NCI-H2196 treated with DMSO at 0.1 percent for 48 hours (cell line): ENCODE results near the gene ZNF429.
"Not testable (repeated sequence)": the region's sequence is repeated elsewhere in the genome, so short reads cannot be mapped to it uniquely, and the experiment has no call there.

Experiments used
- DNase-seq: peaks from one replicate; lab custom pipeline; 2025; ENCODE audit not compliant: unreplicated experiment; lab: John Stamatoyannopoulos, UW

Gene ZNF429

DNA sequence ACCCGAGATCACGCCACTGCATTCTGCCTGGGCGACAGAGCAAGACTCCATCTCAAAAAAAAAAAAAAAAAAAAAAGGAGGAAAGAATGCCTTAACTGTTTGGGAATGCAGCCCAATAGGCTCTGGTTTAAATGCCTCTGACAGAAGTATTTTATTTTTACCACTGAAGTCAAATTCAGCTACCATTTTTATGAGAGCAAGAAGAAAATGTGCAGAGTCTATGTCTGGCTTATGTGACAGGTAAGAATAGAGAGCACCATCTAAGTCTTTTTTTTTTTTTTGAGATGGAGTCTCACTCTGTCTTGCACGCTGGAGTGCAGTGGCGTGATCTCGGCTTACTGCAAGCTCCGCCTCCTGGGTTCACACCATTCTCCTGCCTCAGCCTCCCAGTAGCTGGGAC, 7.2 kb downstream of the ZNF429 start:
- DNase-seq, result not testable (repeated sequence)

DNA sequence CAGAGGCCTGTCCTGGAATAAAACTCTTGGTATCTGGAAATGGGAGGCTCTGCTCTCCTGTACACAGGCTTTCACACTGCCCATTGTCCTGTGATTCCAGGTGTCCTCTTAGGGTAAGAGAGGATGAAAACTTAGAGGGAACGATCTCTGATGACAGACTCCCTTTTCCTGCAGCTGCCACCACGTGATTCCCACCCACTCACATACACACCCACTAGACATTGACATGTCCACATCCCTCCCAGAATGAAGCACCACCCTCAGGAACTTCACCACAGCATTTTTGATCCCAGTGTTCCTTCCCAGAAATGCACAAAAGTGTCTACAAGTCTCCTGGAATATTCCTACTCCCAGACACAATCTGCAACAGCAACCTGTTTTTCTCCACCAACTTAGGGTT, 8.2 kb downstream of the ZNF429 start:
- DNase-seq, result no peak

DNA sequence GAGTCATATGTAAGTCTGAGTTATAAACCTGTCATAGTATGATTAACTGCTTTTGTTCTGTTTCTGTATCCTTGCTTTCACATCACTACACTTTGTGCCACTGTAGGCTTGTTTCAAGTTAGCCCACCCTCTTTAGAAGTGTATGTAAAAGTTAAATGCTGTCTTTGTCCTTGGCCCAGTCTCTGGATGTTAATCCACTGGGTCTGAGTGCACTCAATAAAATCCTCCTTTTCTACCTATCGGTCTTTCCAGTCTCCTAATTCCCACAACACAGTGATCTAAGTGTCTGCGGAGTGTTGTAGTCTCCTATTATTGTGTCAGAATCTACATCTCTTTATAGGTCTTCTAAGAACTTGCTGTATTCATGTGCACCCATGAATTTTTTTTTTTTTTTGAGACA, 14.1 kb downstream of the ZNF429 start:
- DNase-seq, result no peak

DNA sequence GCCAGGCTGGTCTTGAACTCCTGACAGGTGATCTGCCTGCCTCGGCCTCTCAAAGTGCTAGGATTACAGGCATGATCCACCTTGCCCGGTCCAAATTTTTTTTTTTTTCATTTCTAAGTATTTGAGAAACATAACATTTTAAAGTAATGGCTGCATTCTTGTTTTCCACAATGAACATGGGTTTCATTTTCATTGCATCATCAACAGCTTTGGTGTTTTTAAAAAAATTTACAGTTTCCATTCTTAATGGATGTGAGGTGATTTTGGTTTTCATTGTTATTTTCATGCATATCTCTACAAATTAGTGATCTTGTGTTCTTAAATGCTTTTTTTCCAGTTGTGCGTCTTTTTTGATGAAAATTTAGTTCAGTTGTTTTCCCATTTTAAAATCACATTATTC, 27.5 kb downstream of the ZNF429 start:
- no peak for DNase-seq

DNA sequence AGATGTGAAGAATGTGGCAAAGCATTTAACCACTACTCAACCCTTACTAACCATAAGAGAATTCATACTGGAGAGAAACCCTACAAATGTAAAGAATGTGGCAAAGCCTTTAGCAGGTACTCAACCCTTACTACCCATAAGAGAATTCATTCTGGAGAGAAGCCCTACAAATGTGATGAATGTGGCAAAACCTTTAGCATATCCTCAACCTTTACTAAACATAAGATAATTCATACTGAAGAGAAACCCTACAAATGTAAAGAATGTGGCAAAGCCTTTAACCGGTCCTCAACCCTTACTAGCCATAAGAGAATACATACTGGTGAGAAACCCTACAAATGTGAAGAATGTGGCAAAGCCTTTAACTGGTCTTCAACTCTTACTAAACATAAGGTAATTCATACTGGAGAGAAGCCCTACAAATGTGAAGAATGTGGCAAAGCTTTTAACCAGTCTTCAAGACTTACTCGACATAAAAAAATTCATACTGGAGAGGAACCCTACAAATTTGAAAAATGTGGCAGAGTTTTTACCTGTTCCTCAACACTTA, 31.4 kb downstream of the ZNF429 start:
- DNase-seq, result not testable (repeated sequence)

DNA sequence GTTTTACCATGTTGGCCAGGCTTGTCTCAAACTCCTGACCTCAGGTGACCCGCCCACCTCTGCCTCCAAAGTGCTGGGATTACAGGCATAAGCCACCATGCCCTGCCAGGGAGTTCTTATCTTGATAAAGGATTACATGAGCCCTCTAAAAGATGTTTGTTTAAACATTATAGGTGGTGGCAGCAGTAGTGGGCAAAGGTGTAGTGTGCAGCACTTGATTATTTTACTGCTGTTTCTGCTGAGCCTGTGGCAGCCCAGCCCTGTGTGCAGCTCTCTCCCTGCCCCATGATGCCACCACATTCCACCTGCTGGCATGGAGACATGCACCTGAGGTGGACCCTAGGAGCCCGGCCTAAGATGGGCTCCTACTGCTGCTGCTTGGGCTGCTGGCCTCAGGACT, 54.0 kb downstream of the ZNF429 start:
- no peak for DNase-seq

DNA sequence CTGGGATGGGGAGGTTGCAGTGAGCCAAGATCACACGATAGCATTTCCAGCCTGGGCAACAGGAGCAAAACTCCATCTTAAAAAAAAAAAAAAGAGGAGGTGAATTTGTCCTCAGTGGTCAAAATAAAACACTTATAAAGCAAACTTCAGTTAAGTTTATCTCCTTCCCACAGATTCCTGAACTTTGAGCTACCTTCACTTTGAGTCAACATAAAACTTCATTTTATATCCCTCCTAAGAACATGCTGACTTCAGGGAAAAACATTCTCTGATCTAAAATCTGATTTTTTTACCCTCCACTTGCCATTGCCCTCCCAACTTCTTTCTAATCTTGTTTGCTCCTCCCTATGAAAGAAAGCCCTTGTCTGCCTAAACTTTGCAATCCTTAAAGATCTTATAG, 59.0 kb downstream of the ZNF429 start:
- DNase-seq, result no peak

DNA sequence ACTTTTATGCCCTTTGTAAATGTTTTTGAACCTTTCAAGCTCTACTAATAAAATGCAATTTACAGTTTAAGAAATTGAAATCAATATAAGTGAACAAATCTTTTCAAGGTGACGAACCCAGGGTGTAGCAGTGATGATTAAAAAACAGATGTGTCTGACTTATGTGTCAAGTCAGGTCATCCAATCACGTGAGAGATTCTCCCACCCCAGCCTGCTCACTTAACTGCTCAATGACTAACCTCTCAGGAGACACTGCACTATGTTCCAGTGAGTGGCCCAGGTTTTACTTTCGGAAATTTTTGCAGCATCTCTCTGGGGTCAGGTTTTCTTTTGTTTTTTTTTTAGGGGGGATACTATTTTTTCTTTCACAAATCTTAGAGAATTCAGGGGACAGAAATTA, 60.7 kb downstream of the ZNF429 start:
- DNase-seq, result no peak

DNA sequence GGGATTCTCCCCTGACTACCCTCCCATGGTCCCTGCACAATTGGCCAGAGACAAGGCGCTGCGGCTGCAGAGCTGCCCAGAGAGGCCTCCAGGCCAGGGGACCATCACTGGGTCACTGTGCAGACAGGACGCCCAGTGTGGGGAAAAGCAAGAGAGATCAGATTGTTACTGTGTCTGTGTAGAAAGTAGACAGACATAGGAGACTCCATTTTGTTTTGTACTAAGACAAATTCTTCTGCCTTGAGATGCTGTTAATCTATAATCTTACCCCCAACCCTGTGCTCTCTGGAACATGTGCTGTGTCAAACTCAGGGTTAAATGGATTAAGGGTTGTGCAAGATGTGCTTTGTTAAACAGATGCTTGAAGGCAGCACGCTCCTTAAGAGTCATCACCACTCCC, 62.4 kb downstream of the ZNF429 start:
- DNase-seq, result not testable (repeated sequence)

DNA sequence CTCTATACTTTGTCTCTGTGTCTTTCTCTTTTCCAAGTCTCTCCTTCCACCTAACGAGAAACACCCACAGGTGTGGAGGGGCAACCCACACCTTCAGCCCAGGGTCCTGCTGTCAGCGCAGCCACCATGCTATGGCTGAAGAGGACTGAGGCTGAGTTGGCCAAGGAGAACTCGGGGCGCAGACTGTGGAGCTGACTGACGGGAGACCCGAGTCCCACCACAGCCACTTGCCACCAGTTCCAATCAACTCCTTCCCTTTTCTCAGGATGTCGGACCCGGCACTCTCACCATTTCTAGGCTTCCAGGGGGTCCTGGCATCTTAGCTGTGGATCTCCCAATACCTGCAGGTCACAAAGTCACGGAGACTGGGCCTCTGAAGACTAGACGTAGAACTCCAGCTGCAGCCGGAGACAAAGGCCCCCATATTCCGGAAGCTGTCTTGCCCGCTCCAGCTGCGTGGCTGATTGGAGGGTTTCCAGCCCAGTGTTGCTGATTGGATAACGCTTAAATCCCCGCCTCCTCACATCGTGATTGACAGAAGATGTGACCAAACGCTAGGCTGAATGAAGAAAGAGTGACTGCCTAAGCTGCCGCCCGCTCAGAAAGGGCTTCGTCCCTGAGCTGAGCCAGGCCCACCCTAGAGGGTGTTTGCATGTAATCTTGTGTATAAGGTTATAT, 63.6 kb downstream of the ZNF429 start:
- peak; percentile 50 for DNase-seq

DNA sequence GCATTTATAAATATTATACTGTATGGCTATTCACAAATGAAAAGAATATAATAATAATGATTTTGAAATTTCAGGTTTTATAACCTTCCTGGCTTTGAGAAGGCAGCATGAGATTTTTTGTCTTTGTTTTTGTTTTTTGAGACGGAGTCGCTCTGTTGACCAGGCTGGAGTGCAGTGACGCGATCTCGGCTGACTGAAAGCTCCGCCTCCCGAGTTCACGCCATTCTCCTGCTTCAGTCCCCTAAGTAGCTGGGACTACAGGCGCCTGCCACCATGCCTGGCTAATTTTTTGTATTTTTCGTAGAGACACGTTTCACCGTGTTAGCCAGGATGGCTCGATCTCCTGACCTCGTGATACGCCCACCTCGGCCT, 64.1 kb downstream of the ZNF429 start:
- no peak for DNase-seq

DNA sequence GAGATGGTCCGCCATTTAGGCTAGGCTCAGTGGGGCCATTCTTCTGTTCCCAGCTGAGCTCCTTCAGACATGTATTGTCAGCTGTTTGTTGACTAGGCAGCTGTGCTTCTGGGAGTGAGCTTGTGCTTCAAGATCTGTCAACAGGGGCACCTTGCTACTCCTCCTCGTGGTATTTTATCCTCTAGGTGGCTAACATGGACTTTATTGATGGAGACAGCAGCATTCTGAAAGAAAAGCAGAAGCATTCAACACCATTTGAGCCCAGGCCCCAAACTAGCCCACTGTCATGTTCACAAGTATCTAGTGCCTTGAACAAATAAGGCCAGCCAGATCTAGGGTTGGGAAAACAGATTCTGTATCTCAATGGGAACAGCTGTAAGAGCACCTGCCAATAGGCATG, 65.9 kb downstream of the ZNF429 start:
- DNase-seq, result no peak

DNA sequence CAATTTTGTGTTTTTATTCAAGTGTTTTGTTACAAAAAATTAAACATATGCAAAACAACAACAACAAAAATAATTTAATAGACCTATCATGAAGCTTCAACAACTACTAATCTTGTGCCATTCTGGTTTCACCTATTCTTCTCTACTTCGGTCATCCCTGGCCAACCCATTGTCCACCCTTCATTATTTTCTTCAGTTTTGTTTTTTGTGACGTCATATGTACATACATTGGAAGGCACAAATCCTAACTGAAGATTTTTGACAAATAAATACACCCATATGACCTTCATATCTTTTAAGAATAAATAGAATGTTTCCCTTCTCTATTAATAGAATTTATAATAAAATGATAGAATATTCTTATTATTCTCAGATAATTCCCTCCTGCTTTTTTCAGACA, 69.2 kb downstream of the ZNF429 start:
- no peak for DNase-seq

DNA sequence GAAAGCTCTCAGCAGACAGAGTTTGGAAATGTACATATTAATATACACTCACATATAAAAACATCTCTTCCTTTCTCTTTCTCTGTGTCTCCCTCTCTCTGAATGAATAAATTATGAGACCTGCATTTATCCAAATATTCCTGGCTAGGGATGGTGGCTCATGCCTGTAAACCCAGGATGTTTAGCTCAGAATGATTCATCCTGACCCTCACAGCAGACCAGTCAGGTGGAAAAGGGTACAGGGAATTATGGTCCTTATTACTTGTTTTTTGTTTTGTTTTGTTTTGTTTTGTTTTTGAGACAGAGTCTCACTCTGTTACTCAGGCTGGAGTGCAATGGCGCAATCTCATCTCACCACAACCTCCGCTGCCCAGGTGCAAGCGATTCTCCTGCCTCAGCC, 71.1 kb downstream of the ZNF429 start:
- DNase-seq, result no peak

DNA sequence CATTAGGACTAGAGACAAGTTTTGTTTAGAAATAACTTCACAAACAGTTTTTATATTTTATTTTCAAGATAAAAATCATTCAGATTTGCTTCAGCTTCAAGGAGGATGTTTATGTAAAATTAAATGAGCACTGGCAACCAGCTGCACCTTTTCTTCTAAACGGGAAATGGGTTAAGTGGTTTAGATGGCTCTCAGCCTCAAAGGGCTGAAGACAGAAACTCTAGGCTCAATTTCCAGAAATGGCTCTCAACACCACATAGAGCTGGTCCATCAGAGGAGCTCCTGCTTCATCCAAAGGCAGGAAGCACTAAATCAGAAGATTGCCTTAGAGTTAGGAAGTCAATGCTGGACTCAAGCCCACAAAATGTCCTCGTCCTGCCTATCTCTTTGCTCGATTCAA, 74.7 kb downstream of the ZNF429 start:
- no peak for DNase-seq

DNA sequence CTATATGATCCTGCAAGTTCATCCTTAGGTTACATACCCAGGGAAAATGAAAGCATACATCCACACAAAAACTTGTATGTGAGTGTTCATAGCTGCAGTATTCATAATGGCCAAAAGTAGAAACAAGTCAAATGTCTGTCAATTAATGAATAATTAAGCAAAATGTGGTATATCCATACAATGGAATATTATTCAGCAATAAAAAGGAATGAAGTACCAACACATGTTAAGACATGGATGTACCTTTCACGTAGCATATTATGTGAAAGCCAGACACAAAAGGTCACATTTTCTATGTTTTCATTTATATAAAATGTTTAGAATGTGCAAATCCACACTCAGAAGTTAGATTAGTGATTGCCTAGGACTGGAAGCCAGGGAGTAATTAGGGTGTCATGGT, 75.4 kb downstream of the ZNF429 start:
- no peak for DNase-seq

DNA sequence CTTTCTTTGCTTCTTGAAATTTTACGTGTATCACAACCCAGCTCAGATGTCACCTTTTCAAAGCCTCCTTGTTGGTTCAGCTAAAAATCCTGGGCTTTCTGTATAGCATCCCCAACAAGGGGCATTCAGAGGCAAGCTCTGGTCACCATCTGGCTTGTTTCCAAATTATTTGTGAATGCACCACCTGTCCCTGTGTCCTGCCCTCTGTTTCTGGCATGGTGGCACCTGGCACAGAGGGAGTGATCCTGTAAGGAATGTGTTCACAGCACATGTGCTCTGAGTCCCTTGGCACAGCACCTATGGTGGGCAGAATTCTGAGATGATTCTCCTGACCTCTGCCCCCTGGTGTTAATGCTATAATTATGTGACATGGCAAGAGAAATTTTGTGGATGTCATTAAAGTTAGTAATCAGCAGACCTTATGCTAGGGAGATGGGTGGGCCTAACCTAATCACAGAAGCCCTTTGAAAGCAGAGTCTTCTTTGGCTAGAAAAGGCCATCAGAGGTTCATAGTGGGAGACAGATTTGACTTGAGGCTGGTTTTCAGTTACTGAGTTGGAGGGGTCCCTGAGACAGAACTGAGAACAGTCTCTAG, 76.3 kb downstream of the ZNF429 start:
- no peak for DNase-seq

DNA sequence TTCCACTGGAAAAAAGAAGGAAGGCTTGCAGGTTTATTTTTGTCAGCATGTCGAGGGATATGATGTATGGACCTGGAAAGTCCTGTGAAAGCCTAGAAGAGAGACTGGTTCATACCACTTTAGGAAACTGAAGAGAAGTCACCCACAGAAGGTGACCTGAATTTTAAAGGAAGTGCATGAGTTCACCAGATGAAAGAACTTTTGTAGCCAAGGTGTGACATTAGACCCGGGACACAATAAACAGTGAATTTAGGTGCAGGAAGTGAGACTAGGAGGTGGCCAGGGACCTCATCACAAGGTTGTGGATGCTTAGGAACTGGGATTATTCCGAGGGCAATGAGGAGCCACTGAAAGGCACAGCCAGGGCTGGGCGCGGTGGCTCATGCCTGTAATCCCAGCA, 79.1 kb downstream of the ZNF429 start:
- DNase-seq, result no peak

DNA sequence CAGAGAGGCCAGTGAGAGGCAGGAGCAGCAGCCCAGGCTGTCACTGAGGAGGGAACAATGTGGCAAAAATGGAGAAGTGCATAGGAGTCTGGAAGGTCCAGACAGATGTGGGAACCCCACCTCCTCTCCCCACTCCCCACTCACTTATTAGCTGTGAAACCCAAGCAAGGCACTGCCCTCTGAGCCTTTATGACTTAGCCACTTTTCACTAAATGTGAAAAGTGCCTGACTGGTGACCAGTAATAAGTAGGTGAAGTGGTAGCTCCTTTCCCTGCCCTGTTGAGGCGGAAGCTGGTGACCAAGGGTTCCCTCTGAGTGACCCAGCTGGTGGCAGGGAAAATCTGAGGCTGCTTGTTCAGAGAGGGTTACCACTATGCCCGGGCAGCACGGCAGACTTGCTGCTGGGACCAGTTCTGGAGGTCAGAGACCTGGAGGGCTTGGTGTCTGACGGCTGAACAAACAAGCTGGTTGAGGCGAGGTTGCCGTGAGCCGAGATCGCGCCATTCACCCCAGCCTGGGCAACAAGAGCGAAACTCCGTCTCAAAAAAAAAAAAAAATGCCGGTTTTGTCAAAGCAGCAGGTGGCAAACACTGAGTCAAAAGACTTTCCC, 80.0 kb downstream of the ZNF429 start:
- no peak for DNase-seq

DNA sequence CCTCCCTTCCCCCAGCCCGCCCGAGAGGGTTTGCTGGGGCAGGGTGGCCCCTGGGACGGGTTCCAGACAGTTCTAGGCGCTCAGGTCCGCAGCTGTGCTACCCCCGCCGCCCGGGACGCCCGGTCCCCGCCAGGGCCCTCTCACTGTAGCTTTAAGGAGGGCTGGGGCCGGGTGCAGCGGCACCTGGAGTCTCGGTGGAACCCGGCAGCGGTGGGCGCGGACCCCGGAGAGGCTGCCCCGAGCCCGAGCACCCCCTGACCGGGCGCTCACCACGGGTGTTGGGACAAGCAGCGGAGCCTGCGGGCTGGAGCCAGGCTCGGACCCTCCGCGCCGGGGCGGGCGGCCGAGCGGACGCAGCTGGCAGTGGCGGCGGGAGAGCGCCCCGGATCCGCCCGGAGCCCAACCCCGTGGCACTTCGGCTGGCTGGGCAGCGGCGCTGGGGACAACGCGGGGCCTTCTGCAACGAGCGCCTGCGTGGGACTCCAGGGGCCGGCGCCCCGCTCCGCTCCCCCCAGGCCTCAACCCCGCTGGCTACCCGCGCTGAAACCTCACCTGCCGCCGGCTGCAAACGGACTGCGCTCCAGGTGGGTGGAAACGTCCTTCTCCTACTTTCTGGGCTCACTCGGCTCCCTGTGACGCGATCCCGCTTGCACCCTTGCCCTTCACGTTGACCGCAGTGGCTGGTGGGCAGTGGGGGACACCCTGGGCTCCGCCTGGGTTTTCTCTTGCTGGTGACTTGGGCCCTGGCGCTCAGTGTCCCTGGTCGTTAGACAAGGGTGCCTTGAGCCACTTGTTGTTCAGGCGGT, 81.1 kb downstream of the ZNF429 start:
- no peak for DNase-seq

DNA sequence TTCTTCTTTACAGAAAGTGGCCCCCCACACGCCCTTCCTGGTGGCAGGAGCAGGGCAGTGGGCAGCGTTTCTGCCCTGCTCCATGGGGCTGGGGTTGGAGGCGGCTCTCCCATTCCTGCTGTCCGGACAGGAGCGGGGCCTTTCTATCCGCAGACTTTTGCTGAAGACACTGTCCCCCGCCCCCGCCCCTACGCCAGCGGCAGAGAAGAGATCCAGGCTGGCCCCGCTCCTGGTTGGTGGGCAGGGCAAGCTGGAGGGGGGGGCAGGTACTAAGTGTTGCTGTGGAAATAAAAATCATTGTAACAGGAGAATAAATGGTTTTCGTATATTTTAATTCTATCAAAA, 81.7 kb downstream of the ZNF429 start:
- DNase-seq, result no peak

DNA sequence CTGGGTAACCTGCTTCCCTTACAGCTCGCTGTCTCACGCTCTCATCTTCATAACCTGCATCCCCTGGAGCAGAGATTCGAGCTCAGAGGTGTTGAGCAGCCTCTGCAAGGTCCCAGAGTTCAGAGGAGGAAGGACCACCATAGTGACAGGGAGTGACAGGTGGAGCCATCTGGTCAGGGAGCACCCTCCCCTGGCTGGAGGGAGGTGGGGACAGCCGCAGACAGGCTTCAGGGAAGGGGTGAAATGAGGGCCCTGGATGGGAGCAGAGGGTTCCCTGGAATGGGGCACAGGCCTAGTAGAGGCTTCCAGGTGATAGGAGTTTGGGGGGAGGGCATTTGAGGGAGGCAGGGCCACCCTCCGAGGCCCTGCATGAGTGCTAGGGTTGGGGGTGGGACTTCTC, 82.1 kb downstream of the ZNF429 start:
- DNase-seq, result no peak
